NCI-H2107 treated with DMSO at 0.1 percent for 48 hours (cell line): ENCODE measurements around the gene TBK1.
A peak's percentile ranks its signal among the peaks of the same experiment; 100 is the strongest.
"Not testable (repeated sequence)": the region's sequence is repeated elsewhere in the genome, so short reads cannot be mapped to it uniquely, and the experiment has no call there.

Source experiments
- DNase-seq: peaks from one replicate; lab custom pipeline; 2025; ENCODE audit not compliant: unreplicated experiment; lab: John Stamatoyannopoulos, UW

Gene TBK1

GRCh38 chr12:64494998-64495729 is 43.2 kb downstream of the TBK1 start:
- DNase-seq = no peak

GRCh38 chr12:64496839-64497400 is 45.0 kb downstream of the TBK1 start:
- no peak for DNase-seq

- DNase-seq = no peak
Observed at GRCh38 chr12:64497484-64497883, 45.6 kb downstream of the TBK1 start.

- no peak for DNase-seq
Observed at GRCh38 chr12:64497903-64498302, 46.0 kb downstream of the TBK1 start.

GRCh38 chr12:64500394-64500793 is 48.5 kb downstream of the TBK1 start:
- DNase-seq = no peak

GRCh38 chr12:64501486-64501885 is 49.6 kb downstream of the TBK1 start:
- no peak for DNase-seq

- DNase-seq = no peak
Observed at GRCh38 chr12:64506955-64507354, 55.0 kb downstream of the TBK1 start.

- DNase-seq = no peak
Observed at GRCh38 chr12:64510667-64511066, 58.7 kb downstream of the TBK1 start.

- no peak for DNase-seq
Observed at GRCh38 chr12:64518396-64518795, 66.5 kb downstream of the TBK1 start.

- no peak for DNase-seq
Observed at GRCh38 chr12:64521833-64522232, 69.9 kb downstream of the TBK1 start.

- peak; percentile 62 for DNase-seq
Observed at GRCh38 chr12:64522316-64522715, 70.4 kb downstream of the TBK1 start.

GRCh38 chr12:64522807-64523206 is 70.9 kb downstream of the TBK1 start:
- no peak for DNase-seq

GRCh38 chr12:64523565-64524444 is 71.9 kb downstream of the TBK1 start:
- not testable (repeated sequence) for DNase-seq

- peak; percentile 27 for DNase-seq
Observed at GRCh38 chr12:64525461-64526160, 73.7 kb downstream of the TBK1 start.

- DNase-seq = no peak
Observed at GRCh38 chr12:64526859-64527258, 74.9 kb downstream of the TBK1 start.

- DNase-seq = peak; percentile 16
Observed at GRCh38 chr12:64528616-64529015, 76.7 kb downstream of the TBK1 start.

GRCh38 chr12:64530566-64530965 is 78.6 kb downstream of the TBK1 start:
- no peak for DNase-seq

GRCh38 chr12:64531665-64532334 is 79.9 kb downstream of the TBK1 start:
- no peak for DNase-seq

- DNase-seq = no peak
Observed at GRCh38 chr12:64532734-64533351, 80.9 kb downstream of the TBK1 start.

- no peak for DNase-seq
Observed at GRCh38 chr12:64534672-64535199, 82.8 kb downstream of the TBK1 start.
